ENCODE measurements around the gene IL22.

DNA sequence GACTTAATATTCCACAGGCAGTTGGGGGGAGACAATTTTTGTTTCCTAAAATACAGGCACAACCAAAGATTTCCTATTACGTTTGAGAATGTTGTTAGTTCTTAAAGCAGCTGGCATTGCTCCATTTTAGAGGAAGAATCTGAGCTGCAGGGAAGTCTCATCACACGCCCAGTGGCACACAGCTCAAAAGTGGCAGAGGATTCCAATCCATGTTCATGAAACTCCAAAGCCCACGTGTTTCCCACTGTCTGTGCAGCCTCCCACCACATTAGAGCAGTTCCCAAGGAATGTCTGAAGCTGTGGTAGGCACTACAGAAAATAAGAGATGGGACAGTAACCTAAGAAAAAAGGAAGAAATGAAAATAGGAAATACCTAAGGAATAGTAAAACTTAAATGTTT lies 21.7 kb downstream of the IL22 start:
- TF ChIP-seq, protein P1, sequence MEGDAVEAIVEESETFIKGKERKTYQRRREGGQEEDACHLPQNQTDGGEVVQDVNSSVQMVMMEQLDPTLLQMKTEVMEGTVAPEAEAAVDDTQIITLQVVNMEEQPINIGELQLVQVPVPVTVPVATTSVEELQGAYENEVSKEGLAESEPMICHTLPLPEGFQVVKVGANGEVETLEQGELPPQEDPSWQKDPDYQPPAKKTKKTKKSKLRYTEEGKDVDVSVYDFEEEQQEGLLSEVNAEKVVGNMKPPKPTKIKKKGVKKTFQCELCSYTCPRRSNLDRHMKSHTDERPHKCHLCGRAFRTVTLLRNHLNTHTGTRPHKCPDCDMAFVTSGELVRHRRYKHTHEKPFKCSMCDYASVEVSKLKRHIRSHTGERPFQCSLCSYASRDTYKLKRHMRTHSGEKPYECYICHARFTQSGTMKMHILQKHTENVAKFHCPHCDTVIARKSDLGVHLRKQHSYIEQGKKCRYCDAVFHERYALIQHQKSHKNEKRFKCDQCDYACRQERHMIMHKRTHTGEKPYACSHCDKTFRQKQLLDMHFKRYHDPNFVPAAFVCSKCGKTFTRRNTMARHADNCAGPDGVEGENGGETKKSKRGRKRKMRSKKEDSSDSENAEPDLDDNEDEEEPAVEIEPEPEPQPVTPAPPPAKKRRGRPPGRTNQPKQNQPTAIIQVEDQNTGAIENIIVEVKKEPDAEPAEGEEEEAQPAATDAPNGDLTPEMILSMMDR (IDR thresholded peaks at IDR 0.05; ENCODE audit: low read depth, low read length, missing input control), result no peak
- TF ChIP-seq YY1 (IDR thresholded peaks at IDR 0.05) (no peak), NR2F2 (IDR thresholded peaks at IDR 0.05) (no peak), GABPA (IDR thresholded peaks at IDR 0.05 in 1 of 2, conservative IDR thresholded peaks at IDR 0.05 in 1 of 2) (no peak), JUND (IDR thresholded peaks at IDR 0.05) (no peak)
